HPDE6-E6E7 (cell line): ENCODE data around the gene LRIT3.

ENCODE experiments used
- DNase-seq: peaks from one replicate; pipeline ENCODE4 v3.0.0; 2011; ENCODE audit warnings: missing footprints; ENCODE audit errors: extremely low spot score

The LRIT3 gene

DNA sequence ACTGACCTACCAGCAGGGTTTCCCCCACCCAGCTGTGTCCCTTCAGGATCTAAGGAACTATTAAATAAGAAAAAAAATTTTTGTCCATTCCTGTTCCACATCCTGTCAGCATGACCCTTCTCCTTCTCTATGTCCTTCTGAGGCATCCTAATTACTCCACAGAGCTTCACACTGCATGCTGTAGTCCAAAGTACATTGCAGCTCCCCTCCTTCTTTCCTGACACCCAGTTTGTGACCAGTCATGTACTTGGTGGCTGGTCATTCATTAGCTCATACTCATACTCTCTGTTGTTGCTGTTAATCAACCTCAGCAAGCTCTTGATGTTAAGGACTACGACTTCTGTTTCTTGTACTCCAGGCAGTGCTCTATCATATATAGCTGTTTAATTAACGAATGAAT is 62.3 kb downstream of the LRIT3 start:
- no peak for DNase-seq

DNA sequence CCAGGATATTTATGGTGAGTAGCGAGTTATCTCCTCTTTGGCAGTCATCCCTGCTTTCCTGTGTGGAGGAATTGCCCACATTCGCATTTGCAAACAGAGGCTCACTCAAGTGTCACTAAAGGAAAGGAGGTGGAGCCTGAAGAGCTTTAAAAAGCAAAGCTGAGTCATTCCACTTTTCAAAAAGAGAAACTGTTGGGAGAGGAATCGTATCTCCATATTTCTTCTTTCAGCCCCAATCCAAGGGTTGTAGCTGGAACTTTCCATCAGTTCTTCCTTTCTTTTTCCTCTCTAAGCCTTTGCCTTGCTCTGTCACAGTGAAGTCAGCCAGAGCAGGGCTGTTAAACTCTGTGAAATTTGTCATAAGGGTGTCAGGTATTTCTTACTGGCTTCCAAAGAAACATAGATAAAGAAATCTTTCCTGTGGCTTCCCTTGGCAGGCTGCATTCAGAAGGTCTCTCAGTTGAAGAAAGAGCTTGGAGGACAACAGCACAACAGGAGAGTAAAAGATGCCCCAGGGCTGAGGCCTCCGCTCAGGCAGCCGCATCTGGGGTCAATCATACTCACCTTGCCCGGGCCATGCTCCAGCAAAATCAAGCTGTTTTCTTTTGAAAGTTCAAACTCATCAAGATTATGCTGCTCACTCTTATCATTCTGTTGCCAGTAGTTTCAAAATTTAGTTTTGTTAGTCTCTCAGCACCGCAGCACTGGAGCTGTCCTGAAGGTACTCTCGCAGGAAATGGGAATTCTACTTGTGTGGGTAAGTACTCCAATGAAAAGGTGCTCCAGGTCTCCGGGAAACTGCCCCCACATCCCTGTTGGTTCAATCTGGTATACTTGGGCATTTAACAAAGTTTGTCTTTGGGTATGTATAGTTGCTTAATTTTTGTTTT is 65.0 kb downstream of the LRIT3 start, which contains the start of gene EGF:
EGF (plus strand) TSS at position 178 of the 890 bp plus-strand sequence; CDS start at position 631, 453 bp downstream.
- no peak for DNase-seq

DNA sequence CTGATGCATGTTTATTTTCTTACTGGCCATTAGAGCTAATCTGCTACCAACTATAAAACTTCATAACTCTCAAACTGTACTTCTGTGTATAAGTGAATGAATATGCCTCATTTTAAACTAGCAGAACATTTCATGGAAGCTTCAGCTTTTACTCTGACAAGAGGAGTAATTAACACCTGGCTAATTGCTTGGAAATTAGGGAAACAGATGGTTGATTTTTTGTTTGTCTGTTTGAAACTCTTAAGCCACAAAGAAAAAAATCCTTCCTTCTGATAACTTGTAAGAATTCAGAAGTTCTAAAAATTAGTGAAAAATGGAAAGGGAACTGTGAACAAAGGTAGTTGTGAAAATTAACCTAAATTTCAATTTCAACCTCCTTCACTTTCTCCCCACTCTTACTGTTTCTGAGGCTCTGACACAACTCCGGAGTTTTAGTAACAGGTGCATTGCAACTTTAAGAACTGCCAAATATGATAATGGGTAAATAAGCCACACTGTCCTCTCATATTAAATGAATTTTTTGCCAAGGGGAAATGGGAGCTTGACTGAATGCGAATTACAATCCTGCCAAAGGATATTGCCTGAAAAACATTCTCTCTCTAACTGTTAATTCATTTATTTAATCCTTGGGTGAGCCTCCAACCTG is 65.8 kb downstream of the LRIT3 start:
- no peak for DNase-seq

DNA sequence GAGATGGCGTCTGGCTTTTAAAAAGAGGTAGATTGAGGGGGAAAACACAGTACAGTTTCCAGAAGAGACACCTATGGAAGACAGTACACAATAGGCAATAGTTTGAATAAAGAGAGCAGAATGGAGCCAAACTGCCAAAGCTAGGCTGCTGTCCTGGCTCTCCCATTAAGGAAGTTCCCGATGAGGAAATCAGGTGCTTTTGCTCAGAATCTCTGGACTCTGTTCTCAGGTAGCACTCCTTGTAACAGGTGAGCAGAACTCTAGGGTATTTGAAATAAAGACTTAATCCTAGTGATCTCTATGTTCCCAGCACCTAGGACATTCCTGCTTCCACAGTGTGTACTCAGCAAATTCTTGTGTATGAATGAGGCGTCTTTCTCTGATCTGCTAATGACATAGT is 66.4 kb downstream of the LRIT3 start:
- no peak for DNase-seq

DNA sequence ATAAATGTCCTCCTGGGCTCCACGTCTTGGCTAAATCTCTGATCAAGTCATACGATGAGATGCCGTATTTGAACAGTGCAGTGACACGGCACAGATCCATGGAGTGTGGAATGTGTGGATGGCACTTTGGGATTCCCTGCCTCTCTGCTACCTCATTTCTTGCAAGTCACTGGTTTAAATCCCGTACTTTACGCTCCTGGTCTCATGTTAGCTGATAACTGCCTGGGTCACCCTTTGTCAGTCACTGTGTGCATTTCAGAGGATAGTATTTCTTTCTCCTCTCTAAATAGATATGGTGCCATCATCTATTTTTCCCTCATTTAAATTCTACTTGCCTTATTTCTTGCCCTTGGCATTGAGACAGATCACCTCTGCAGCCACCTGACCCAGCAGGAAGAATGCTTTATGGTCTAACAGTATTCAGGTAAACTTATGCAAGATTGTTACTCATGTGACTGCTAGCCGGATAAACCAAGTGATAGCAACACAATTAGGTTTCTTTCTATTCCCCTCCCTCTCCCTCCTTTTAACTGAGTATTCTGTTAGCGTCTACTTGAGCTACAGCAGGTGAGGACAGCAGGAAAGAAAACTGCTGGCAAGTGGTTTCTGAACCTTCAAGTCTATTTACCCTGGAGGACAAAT is 67.6 kb downstream of the LRIT3 start:
- DNase-seq, result no peak

DNA sequence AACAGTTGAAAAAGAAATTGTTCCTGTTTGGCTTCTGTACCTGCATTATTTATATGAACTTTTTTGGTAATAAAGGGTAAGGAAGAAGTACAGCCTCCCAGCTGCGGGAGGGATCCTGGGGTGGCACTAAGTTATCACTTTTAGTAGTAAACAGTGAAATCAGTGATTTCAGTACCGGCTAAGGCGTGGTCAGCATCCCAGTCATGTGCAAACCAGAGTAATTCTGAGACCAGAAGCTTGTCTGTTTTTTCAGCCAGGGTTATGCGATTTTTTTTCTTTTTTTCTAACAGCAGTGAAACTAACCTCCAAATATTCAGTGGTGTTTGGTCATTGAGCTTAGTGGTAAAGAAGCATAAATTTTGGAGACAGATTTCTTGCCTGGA is 68.1 kb downstream of the LRIT3 start:
- DNase-seq, result no peak

DNA sequence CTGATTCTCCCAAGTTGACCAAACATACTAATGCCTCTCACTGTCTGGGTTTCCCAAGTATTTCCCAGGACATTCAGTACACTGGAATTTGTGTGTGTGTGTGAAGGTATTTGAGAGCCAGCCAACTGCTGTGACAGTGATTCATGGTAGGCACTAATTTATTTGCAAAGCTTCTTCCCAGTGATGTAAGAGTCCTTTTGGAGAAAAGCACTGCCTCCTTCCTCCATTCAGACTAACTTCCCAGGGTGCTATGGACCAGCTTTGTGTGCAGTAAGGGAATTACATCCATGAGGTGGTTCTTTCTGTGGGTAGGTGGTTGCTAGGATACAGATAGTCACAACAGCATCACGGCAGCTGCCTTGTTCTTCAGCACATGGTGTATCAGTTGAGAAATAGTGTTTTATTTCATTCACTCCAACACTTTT is 73.5 kb downstream of the LRIT3 start:
- DNase-seq, result no peak
